ENCODE results near the gene HYCC1. TPM values are rescaled to one million over a fixed set of nuclear protein-coding genes. Genes with fewer than 3 reads are reported as not detected.
A peak's percentile ranks its signal among the peaks of the same experiment; 100 is the strongest.

The HYCC1 gene
- total RNA-seq, 1 donor from 2014 or later = 131 TPM

DNA sequence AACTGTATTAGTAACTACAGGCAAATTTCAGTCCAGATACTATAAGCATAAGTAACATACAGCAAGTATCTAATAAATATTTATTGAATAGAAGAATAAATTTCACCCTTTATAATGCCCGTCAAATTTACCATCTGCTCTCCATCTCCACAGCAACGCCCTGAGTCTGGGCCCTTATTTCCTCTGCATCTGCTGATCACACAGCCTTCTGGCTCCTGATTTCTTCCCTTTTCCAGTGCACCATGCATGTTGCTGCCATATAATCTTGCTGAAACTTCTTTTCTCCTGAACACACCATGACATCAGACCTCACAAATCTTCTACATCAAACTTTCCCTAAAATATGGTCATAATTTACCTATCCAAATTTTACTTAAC lies 15.4 kb downstream of the HYCC1 start:
- TF ChIP-seq, protein P1, sequence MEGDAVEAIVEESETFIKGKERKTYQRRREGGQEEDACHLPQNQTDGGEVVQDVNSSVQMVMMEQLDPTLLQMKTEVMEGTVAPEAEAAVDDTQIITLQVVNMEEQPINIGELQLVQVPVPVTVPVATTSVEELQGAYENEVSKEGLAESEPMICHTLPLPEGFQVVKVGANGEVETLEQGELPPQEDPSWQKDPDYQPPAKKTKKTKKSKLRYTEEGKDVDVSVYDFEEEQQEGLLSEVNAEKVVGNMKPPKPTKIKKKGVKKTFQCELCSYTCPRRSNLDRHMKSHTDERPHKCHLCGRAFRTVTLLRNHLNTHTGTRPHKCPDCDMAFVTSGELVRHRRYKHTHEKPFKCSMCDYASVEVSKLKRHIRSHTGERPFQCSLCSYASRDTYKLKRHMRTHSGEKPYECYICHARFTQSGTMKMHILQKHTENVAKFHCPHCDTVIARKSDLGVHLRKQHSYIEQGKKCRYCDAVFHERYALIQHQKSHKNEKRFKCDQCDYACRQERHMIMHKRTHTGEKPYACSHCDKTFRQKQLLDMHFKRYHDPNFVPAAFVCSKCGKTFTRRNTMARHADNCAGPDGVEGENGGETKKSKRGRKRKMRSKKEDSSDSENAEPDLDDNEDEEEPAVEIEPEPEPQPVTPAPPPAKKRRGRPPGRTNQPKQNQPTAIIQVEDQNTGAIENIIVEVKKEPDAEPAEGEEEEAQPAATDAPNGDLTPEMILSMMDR (IDR thresholded peaks at IDR 0.05; ENCODE audit: partially characterized antibody, unreplicated experiment) = no peak
- H3K4me3 Mint-ChIP-seq (ENCODE audit: unreplicated experiment) = peak overlapping the region; percentile 72
- peaks cover 49% of the 10 kb centered on the region for H3K4me1 Mint-ChIP-seq (ENCODE audit: low read depth, unreplicated experiment)
- peak overlapping the region; percentile 95 for H3K27ac Mint-ChIP-seq (ENCODE audit: unreplicated experiment)
- no peaks in the 10 kb centered on the region for H3K36me3 Mint-ChIP-seq (ENCODE audit: unreplicated experiment)
- H3K27me3 Mint-ChIP-seq (ENCODE audit: unreplicated experiment) = peaks cover 5% of the 10 kb centered on the region
- DNase-seq = peak; percentile 26
- H3K9me3 Mint-ChIP-seq (ENCODE audit: unreplicated experiment) = peaks cover 2% of the 10 kb centered on the region

DNA sequence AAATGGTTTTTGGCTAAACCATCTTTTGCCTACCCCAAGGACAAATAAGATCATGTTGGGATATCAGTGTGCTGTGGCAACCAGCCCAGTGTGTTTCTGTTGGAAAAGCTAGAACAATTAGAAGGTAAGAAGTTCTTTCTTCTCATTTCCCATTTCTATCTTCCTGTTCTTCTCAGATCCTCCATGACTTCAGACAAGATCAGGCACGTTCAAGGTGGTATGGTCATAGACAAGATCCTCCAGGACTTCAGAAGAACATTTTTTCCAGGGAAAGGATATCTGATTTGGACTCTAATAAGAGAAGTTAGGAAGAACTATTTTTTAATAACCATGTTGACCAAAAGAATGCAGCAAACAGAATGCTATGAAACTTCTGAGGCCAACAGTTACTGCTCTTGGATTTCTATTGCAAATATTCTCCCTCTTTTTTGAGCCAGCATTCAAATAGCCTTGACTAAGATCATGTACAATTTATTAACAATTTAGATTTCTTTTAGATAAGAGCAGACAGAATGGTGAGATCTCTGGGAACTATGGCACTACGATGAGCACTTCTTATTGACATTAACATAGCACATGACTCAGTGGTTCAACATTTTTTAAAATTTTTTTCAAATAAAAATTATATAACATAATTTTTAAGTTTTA lies 15.9 kb downstream of the HYCC1 start:
- no peaks in the 10 kb centered on the region for H3K36me3 Mint-ChIP-seq (ENCODE audit: unreplicated experiment)
- TF ChIP-seq, protein P1 (IDR thresholded peaks at IDR 0.05; ENCODE audit: partially characterized antibody, unreplicated experiment) = no peak
- peak overlapping the region; percentile 69 for H3K27ac Mint-ChIP-seq (ENCODE audit: unreplicated experiment)
- H3K9me3 Mint-ChIP-seq (ENCODE audit: unreplicated experiment) = peaks cover 3% of the 10 kb centered on the region
- peaks cover 51% of the 10 kb centered on the region for H3K4me1 Mint-ChIP-seq (ENCODE audit: low read depth, unreplicated experiment)
- peak overlapping the region; percentile 27 for H3K4me3 Mint-ChIP-seq (ENCODE audit: unreplicated experiment)
- no peak for DNase-seq
- H3K27me3 Mint-ChIP-seq (ENCODE audit: unreplicated experiment) = peaks cover 5% of the 10 kb centered on the region

DNA sequence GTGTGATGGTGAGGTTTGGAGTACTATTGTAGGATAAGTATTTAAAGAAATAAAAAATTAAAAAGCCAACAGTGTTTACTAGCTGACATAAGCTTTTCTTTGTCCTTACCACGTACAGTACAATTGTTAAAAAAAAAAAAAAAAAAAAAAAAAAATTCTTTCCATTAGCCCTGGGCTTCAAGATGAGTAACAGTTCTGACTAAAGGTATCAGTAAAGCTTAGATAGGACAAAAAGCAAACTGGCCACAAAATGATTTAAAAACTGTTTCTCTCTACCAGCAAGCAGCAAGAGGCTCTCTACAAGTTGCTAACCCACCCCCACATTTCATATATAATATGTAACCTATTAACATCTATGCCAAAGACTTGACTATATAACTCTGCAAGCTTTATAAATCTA lies 17.5 kb downstream of the HYCC1 start:
- Mint-ChIP-seq H3K36me3 (ENCODE audit: unreplicated experiment) (no peaks in the 10 kb centered on the region), H3K9me3 (ENCODE audit: unreplicated experiment) (peaks cover 3% of the 10 kb centered on the region), H3K27ac (ENCODE audit: unreplicated experiment) (peak overlapping the region; percentile 11), H3K4me1 (ENCODE audit: low read depth, unreplicated experiment) (peaks cover 53% of the 10 kb centered on the region), H3K4me3 (ENCODE audit: unreplicated experiment) (no peak overlapping the region), H3K27me3 (ENCODE audit: unreplicated experiment) (peaks cover 5% of the 10 kb centered on the region)
- no peak for DNase-seq
- TF ChIP-seq, protein P1 (IDR thresholded peaks at IDR 0.05; ENCODE audit: partially characterized antibody, unreplicated experiment) = no peak

DNA sequence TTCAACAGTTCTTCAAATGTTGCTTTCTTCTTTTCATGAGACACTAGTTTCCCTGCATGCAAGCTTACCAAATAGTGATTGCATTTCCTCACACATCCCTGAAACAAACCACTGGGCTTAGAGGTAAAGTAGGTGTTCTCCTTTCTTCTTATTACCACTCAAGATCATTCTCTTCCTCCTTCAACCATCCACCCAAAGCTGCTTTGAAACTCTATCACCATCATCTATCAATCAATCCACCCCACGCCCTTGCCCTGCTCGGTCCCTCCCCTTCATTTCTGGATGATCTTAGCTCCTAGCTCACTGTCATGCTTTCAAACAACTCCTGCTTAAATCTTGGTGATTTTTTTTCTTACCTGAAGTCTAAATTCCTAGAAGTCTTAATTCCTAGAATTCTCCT lies 18.9 kb downstream of the HYCC1 start:
- Mint-ChIP-seq H3K27me3 (ENCODE audit: unreplicated experiment) (peaks cover 5% of the 10 kb centered on the region), H3K4me3 (ENCODE audit: unreplicated experiment) (no peak overlapping the region), H3K27ac (ENCODE audit: unreplicated experiment) (no peak overlapping the region), H3K36me3 (ENCODE audit: unreplicated experiment) (no peaks in the 10 kb centered on the region), H3K4me1 (ENCODE audit: low read depth, unreplicated experiment) (peaks cover 45% of the 10 kb centered on the region), H3K9me3 (ENCODE audit: unreplicated experiment) (peaks cover 3% of the 10 kb centered on the region)
- TF ChIP-seq, protein P1 (IDR thresholded peaks at IDR 0.05; ENCODE audit: partially characterized antibody, unreplicated experiment) = no peak
- DNase-seq = no peak
